Mesenchymal stem cell (in vitro differentiated cells and primary cell): ENCODE measurements around the gene RAD51B.

Experiments
- DNase-seq: peaks from one replicate; pipeline ENCODE4 v3.0.0-alpha.2; 2013
- H2AFZ ChIP-seq: one replicate; pipeline ENCODE4 v1.6.1; 2013; ENCODE audit warnings: low read depth, mild to moderate bottlenecking, control low read depth, inconsistent platforms, low read length, moderate library complexity
- H2AK5ac ChIP-seq: 2 replicates; pipeline ENCODE4 v1.6.1; 2013; ENCODE audit warnings: low read length, moderate library complexity, mild to moderate bottlenecking, inconsistent platforms; ENCODE audit not compliant: severe bottlenecking
- H2BK120ac ChIP-seq: one replicate; pipeline ENCODE4 v1.6.1; 2013; ENCODE audit warnings: low read depth, mild to moderate bottlenecking, inconsistent platforms, low read length, moderate library complexity
- H2BK12ac ChIP-seq, 2 experiments: one replicate each; pipeline ENCODE4 v1.6.1; 2013; ENCODE audit warnings: inconsistent platforms in 2 of 2, low read length in 2 of 2, mild to moderate bottlenecking in 2 of 2, moderate library complexity in 2 of 2, control low read depth in 1 of 2
- H2BK15ac ChIP-seq: one replicate; pipeline ENCODE4 v1.6.1; 2013; ENCODE audit warnings: mild to moderate bottlenecking, low read depth, inconsistent platforms; ENCODE audit not compliant: poor library complexity, severe bottlenecking
- H2BK5ac ChIP-seq: 2 replicates; pipeline ENCODE4 v1.6.1; 2013; ENCODE audit warnings: low read depth, mild to moderate bottlenecking, low read length, control low read depth, inconsistent platforms; ENCODE audit not compliant: poor library complexity, severe bottlenecking
- H3K14ac ChIP-seq, 2 experiments: one replicate each; pipeline ENCODE4 v1.6.1; 2013; ENCODE audit warnings: inconsistent platforms in 2 of 2, low read length in 2 of 2, control low read depth in 1 of 2, mild to moderate bottlenecking in 1 of 2, moderate library complexity in 1 of 2
- H3K18ac ChIP-seq, 2 experiments: one replicate each; pipeline ENCODE4 v1.6.1; 2013; ENCODE audit warnings: inconsistent platforms in 2 of 2, low read length in 2 of 2, control low read depth in 1 of 2, low read depth in 1 of 2, mild to moderate bottlenecking in 1 of 2
- H3K23ac ChIP-seq, 2 experiments: one replicate each; pipeline ENCODE4 v1.6.1; 2013; ENCODE audit warnings: inconsistent platforms in 2 of 2, low read length in 2 of 2, mild to moderate bottlenecking in 2 of 2, moderate library complexity in 2 of 2, control low read depth in 1 of 2
- H3K27ac ChIP-seq: 2 replicates; pipeline ENCODE4 v1.5.1; 2013; ENCODE audit warnings: mild to moderate bottlenecking, moderate library complexity, low read length, control low read depth, inconsistent platforms; ENCODE audit not compliant: poor library complexity, severe bottlenecking
- H3K27me3 ChIP-seq, 2 experiments: 2 replicates each; pipeline versions ENCODE4 v1.6.1 to v1.7.0; 2013; ENCODE audit warnings: low read length in 2 of 2, mild to moderate bottlenecking in 2 of 2, moderate library complexity in 2 of 2, control low read depth in 1 of 2, inconsistent platforms in 1 of 2; ENCODE audit not compliant: control insufficient read depth in 1 of 2, insufficient read depth in 1 of 2
- H3K36me3 ChIP-seq, 2 experiments: 2 replicates each; pipeline versions ENCODE4 v1.6.1 to v1.7.0; 2013; ENCODE audit warnings: low read length in 2 of 2, control low read depth in 1 of 2, inconsistent platforms in 1 of 2, low read depth in 1 of 2, mild to moderate bottlenecking in 1 of 2; ENCODE audit not compliant: insufficient read depth in 2 of 2, control insufficient read depth in 1 of 2
- H3K4ac ChIP-seq, 2 experiments: one replicate each; pipeline ENCODE4 v1.6.1; 2013; ENCODE audit warnings: inconsistent platforms in 2 of 2, low read length in 2 of 2, mild to moderate bottlenecking in 2 of 2, moderate library complexity in 2 of 2, control low read depth in 1 of 2, low read depth in 1 of 2
- H3K4me1 ChIP-seq: 2 replicates; pipeline ENCODE4 v1.6.1; 2013; ENCODE audit warnings: low read depth, low read length, control low read depth; ENCODE audit not compliant: control insufficient read depth, insufficient read depth
- H3K4me2 ChIP-seq: 2 replicates; pipeline ENCODE4 v1.6.1; 2013; ENCODE audit warnings: low read length, mild to moderate bottlenecking, inconsistent platforms; ENCODE audit not compliant: poor library complexity, severe bottlenecking
- H3K4me3 ChIP-seq, 2 experiments: 2 replicates each; pipeline versions ENCODE4 v1.5.1 to v1.7.0; 2013; ENCODE audit warnings: low read length in 2 of 2, mild to moderate bottlenecking in 2 of 2, control low read depth in 1 of 2, low read depth in 1 of 2; ENCODE audit not compliant: insufficient read depth in 1 of 2
- H3K79me1 ChIP-seq: replicated peaks from 2 replicates; pipeline ENCODE4 v1.6.1; 2013; ENCODE audit warnings: mild to moderate bottlenecking, control low read depth, low read length, inconsistent platforms; ENCODE audit not compliant: poor library complexity, severe bottlenecking
- H3K9ac ChIP-seq: 2 replicates; pipeline ENCODE4 v1.7.0; 2013; ENCODE audit warnings: mild to moderate bottlenecking, low read length, moderate library complexity
- H3K9me3 ChIP-seq: 2 replicates; pipeline ENCODE4 v1.7.0; 2013; ENCODE audit warnings: mild to moderate bottlenecking, low read length; ENCODE audit not compliant: control insufficient read depth
- H4K8ac ChIP-seq: one replicate; pipeline ENCODE4 v1.6.1; 2013; ENCODE audit warnings: inconsistent platforms, mild to moderate bottlenecking, low read length, moderate library complexity
- H4K91ac ChIP-seq: one replicate; pipeline ENCODE4 v1.6.1; 2013; ENCODE audit warnings: mild to moderate bottlenecking, low read length, inconsistent platforms
- WGBS: methylation state at CpG from one replicate; pipeline ENCODE4 v1.1.7; 2013; ENCODE audit warnings: mixed read lengths; 5-methylcytosine and 5-hydroxymethylcytosine counted together

Gene RAD51B

DNA sequence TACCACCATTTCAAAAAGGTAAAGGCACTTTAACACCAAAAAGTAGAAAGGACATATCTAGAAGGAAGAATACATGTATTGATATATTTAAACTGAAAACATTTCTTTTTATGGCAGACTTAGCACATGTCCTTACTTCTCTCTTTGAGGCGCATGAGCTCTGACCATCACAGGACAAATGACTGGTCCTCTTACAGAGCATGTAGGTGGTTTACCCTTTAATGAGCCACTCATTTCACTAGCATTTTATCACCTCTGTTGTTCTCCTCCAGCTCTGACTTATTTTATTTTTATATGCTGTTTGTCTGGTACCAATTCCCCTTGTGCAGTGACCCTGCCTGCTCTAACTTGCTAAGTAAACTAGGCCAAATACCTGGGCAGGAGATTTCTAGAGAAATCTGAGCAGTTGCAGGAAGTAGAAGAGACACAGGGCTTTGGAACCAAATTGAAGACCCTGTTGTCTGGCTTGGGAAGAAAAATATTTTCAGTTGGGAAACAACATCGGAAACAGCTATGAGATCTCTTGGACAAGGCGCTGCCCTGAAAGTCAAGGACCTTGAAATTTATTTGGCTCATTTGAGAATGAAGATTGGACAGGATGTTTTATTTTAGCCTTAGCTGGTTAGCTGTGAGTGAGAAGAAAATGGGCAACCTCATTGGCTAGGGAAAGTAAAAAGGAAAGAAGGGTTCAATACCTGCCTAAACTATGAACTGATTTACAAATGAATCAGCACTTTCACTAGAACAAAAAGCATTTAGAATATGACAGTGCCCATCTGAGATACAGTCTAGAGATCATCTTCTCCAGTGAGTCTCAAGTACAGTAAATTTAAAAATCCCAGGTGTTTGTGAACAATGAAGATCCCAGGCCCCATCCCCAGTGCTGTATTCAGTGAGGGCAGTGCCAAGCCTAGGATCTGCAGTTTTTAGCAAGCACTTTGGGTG, 598.9 kb downstream of the RAD51B start:
- 100% methylated on average over 3 of the region's 3 CpGs for WGBS
- H3K9ac ChIP-seq = no peak overlapping the region
- H4K91ac ChIP-seq = no peak overlapping the region

DNA sequence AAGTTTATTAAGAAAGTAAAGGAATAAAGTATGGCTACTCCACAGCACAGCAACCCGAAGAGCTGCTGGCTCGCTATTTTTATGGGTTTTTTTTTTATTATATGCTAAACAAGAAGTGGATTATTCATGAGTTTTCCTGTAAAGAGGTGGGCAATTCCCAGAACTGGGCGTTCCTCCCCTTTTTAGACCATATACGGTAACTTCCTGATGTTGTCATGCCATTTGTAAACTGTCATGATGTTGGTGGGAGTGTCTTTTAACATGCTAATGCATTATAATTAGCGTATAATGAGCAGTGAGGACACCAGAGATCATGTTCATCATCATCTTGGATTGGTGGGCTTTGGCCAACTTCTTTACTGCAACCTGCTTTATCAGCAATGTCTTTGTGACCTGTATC, 600.8 kb downstream of the RAD51B start:
- no peak overlapping the region for H3K4ac ChIP-seq
- DNase-seq = no peak

More for the DNA sequence above, 598.9 kb downstream of the RAD51B start:
- Histone ChIP-seq H3K4ac (no peak overlapping the region), H2AFZ (no peak overlapping the region), H3K4me3 (no peak overlapping the region), H3K79me1 (no peaks in the 10 kb centered on the region), H2AK5ac (no peak overlapping the region), H3K4me1 (peaks cover 2% of the 10 kb centered on the region), H3K23ac (no peak overlapping the region), H3K36me3 (no peaks in the 10 kb centered on the region), H3K18ac (no peak overlapping the region), H2BK5ac (no peak overlapping the region), H3K9me3 (no peaks in the 10 kb centered on the region), H4K8ac (no peak overlapping the region), H2BK12ac (no peak overlapping the region), H3K27me3 (no peaks in the 10 kb centered on the region), H2BK15ac (no peak overlapping the region), H3K4me2 (no peak overlapping the region), H3K27ac (no peak overlapping the region), H2BK120ac (no peak overlapping the region), H3K14ac (no peak overlapping the region)
- no peak for DNase-seq

DNA sequence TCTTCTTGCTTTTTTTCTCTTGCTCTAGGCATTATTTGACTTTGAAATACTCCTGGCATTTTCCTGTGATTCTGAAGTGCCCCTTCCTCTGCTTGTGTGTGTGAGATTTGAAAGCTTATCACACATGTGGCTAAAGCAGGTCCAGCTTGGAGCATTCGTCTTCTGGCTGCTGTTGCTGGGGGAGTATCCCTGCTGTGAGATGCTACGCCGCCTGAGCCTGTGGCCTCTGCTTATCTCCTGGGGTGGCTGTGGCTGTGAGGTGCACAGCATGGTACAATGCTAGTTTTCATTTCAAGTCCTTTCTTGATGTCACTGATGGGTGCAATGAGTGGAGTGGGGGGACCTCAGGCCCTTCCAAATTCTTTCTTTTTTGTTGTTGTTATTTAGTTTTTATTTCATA, 601.5 kb downstream of the RAD51B start:
- H3K9ac ChIP-seq = no peak overlapping the region
- H3K27me3 ChIP-seq = no peaks in the 10 kb centered on the region
- 63% methylated on average over 3 of the region's 3 CpGs for WGBS
- H3K9me3 ChIP-seq = no peaks in the 10 kb centered on the region
- H3K14ac ChIP-seq = no peak overlapping the region
- no peak overlapping the region for H3K4ac ChIP-seq
- DNase-seq = no peak
- H4K91ac ChIP-seq = peak overlapping the region; percentile 52
- H2BK5ac ChIP-seq = no peak overlapping the region
- H2BK12ac ChIP-seq = no peak overlapping the region
- no peak overlapping the region for H2BK120ac ChIP-seq
- no peak overlapping the region for H3K27ac ChIP-seq
- no peak overlapping the region for H3K23ac ChIP-seq
- no peak overlapping the region for H2AFZ ChIP-seq
- no peaks in the 10 kb centered on the region for H3K36me3 ChIP-seq
- H3K4me1 ChIP-seq = peaks cover 2% of the 10 kb centered on the region
- no peak overlapping the region for H4K8ac ChIP-seq
- no peak overlapping the region for H3K18ac ChIP-seq
- H3K4me3 ChIP-seq = no peak overlapping the region
- no peak overlapping the region for H2AK5ac ChIP-seq
- H3K4me2 ChIP-seq = no peak overlapping the region
- H2BK15ac ChIP-seq = no peak overlapping the region
- no peaks in the 10 kb centered on the region for H3K79me1 ChIP-seq

More for the DNA sequence above, 600.8 kb downstream of the RAD51B start:
- Histone ChIP-seq H3K4me3 (no peak overlapping the region), H3K4me2 (no peak overlapping the region), H3K18ac (no peak overlapping the region), H3K27me3 (no peaks in the 10 kb centered on the region), H2BK5ac (no peak overlapping the region), H3K9ac (no peak overlapping the region), H3K4me1 (peaks cover 2% of the 10 kb centered on the region), H3K36me3 (no peaks in the 10 kb centered on the region), H3K9me3 (no peaks in the 10 kb centered on the region), H2BK12ac (no peak overlapping the region), H3K79me1 (no peaks in the 10 kb centered on the region), H2BK120ac (no peak overlapping the region), H3K27ac (no peak overlapping the region), H4K91ac (no peak overlapping the region), H4K8ac (no peak overlapping the region), H2BK15ac (no peak overlapping the region), H3K23ac (no peak overlapping the region), H3K14ac (no peak overlapping the region), H2AK5ac (no peak overlapping the region), H2AFZ (no peak overlapping the region)
- WGBS = 76% methylated on average over 5 of the region's 5 CpGs

DNA sequence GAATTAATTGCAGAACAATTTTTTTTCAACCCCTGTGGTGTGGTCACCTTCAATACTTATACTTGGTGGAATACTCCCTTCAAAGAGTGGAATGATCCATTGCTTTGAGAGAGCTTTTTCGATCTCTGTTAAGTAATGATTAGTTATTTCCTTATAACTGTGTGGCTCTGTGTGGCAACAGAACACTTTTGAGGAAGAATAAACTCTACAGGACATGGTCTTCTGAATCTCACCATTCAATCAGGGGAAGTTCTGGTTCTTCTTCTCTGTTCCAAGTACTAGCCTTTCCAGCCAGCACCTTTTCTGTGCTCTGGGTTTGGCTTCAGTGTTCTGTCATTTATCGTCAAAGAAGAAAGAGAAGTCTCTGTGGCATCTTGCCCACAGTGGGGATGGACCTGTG, 604.1 kb downstream of the RAD51B start:
- no peak for DNase-seq
- H4K91ac ChIP-seq = no peak overlapping the region
- WGBS = 100% methylated on average over 1 of the region's 2 CpGs
- H3K14ac ChIP-seq = no peak overlapping the region
- no peaks in the 10 kb centered on the region for H3K27me3 ChIP-seq
- H3K4me3 ChIP-seq = no peak overlapping the region
- no peak overlapping the region for H2AK5ac ChIP-seq
- H3K79me1 ChIP-seq = no peaks in the 10 kb centered on the region
- no peak overlapping the region for H3K27ac ChIP-seq
- H3K4me1 ChIP-seq = peaks cover 2% of the 10 kb centered on the region
- H2BK120ac ChIP-seq = no peak overlapping the region
- H3K4me2 ChIP-seq = no peak overlapping the region
- H3K23ac ChIP-seq = no peak overlapping the region
- no peak overlapping the region for H3K4ac ChIP-seq
- no peak overlapping the region for H2BK5ac ChIP-seq
- no peak overlapping the region for H3K9ac ChIP-seq
- no peaks in the 10 kb centered on the region for H3K9me3 ChIP-seq
- no peak overlapping the region for H2BK12ac ChIP-seq
- H4K8ac ChIP-seq = no peak overlapping the region
- no peak overlapping the region for H2AFZ ChIP-seq
- H3K36me3 ChIP-seq = no peaks in the 10 kb centered on the region
- no peak overlapping the region for H3K18ac ChIP-seq
- no peak overlapping the region for H2BK15ac ChIP-seq
